Measurements from ENCODE around the gene SMURF1. TPM values are rescaled to one million over a fixed set of nuclear protein-coding genes. Genes with fewer than 3 reads are reported as not detected.
A peak's percentile ranks its signal among the peaks of the same experiment; 100 is the strongest.

The SMURF1 gene
- total RNA-seq, 6 experiments from 2014 or later = 8.8 to 14.1 (median 10.9) TPM

DNA sequence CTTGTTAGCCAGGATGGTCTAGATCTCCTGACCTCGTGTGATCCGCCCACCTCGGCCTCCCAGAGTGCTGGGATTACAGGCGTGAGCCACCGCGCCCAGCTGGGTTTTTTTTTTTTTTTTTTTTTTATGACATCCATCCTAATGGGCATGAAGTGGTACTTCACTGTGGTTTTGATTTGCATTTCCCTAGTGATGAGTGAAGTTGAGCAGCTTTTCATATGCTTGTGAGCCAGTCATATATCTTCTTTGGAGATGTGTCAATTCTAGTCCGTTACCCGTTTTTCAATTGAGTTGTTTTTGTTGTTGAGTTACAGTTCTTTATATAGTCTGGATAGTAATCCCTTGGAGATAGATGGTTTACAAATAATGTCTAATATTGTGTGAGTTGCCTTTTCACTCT is 127.7 kb downstream of the SMURF1 start:
- intact Hi-C loops (cut with DNase I) = no loop called here
- peaks cover 0 to 10% (median 4%) of the 10 kb centered on the region in 4 donors for H3K4me1 ChIP-seq
- DNase-seq (peak in 1 of 3 donors; percentile 1), ATAC-seq (no peak)
- H3K27me3 ChIP-seq = no peaks in the 10 kb centered on the region
- no peak overlapping the region for H3K27ac ChIP-seq
- 69% methylated on average over 3 of the region's 8 CpGs for WGBS (ENCODE audit: insufficient coverage, low coverage, low lambda C conversion rate, missing lambda C conversion rate)
- H3K9me3 ChIP-seq = no peaks in the 10 kb centered on the region
- no peak overlapping the region for H3K4me3 ChIP-seq
- H3K36me3 ChIP-seq = peaks cover 0 to 37% (median 21%) of the 10 kb centered on the region in 4 donors
- TF ChIP-seq, protein P1, sequence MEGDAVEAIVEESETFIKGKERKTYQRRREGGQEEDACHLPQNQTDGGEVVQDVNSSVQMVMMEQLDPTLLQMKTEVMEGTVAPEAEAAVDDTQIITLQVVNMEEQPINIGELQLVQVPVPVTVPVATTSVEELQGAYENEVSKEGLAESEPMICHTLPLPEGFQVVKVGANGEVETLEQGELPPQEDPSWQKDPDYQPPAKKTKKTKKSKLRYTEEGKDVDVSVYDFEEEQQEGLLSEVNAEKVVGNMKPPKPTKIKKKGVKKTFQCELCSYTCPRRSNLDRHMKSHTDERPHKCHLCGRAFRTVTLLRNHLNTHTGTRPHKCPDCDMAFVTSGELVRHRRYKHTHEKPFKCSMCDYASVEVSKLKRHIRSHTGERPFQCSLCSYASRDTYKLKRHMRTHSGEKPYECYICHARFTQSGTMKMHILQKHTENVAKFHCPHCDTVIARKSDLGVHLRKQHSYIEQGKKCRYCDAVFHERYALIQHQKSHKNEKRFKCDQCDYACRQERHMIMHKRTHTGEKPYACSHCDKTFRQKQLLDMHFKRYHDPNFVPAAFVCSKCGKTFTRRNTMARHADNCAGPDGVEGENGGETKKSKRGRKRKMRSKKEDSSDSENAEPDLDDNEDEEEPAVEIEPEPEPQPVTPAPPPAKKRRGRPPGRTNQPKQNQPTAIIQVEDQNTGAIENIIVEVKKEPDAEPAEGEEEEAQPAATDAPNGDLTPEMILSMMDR (IDR thresholded peaks at IDR 0.05) = no peak
- TF ChIP-seq POLR2A (IDR thresholded peaks at IDR 0.05) = no peak

DNA sequence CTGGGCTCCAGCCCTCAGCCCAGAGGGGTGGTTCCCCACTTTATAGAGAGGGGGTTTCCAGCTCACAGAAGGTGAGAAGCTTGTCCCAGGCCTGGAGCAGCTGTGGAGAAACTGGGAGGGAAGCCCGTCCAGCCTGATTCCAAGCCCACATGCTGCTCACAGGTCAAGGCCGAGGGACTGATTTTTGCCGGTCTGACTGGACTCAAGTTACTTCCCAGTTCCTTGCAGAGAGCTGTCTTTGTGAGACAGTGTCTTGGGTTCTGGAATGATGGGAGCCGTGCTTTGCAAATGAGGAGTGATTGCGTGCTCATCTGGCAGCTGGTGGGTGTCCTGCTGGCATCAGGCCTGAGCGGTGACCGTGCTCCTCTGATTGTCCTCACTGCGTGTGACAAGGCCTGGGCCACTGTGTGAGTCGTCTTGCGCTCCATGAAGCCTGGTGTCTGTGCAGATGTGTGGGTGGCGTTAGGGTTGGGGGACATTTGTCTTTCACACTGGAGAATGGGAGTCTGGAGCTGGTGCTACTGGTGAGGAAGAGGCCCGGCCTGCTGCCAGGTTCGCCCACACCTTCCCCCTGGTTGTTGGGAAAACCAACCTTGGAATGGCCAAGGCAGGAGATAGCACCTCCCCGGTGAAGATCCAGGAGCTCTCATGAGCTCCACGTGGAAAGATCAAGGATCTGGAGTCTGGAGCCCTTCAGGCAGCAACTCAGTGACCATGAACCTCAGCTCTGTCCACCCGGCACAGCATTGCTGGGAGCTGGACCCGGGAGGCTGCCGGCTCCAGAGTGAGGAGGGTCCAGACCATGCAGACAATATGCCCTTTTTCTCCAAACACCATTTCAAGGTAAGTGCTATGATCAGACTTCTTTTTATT is 129.6 kb downstream of the SMURF1 start:
- Histone ChIP-seq H3K9me3 (no peaks in the 10 kb centered on the region), H3K4me3 (no peak overlapping the region), H3K27ac (no peak overlapping the region), H3K27me3 (no peaks in the 10 kb centered on the region), H3K4me1 (peaks cover 0 to under 1% (median 0%) of the 10 kb centered on the region in 4 donors), H3K36me3 (peaks cover 0 to 54% (median 21%) of the 10 kb centered on the region in 4 donors)
- TF ChIP-seq POLR2A (IDR thresholded peaks at IDR 0.05) = no peak
- TF ChIP-seq, protein P1 (IDR thresholded peaks at IDR 0.05) = no peak
- intact Hi-C loops (cut with DNase I) = no loop called here
- ATAC-seq = peak in 2 of 4 donors; percentile 10 to 33
- DNase-seq = peak in 1 of 3 donors; percentile 31
- 97% methylated on average over 5 of the region's 18 CpGs for WGBS (ENCODE audit: insufficient coverage, low coverage, low lambda C conversion rate, missing lambda C conversion rate)

DNA sequence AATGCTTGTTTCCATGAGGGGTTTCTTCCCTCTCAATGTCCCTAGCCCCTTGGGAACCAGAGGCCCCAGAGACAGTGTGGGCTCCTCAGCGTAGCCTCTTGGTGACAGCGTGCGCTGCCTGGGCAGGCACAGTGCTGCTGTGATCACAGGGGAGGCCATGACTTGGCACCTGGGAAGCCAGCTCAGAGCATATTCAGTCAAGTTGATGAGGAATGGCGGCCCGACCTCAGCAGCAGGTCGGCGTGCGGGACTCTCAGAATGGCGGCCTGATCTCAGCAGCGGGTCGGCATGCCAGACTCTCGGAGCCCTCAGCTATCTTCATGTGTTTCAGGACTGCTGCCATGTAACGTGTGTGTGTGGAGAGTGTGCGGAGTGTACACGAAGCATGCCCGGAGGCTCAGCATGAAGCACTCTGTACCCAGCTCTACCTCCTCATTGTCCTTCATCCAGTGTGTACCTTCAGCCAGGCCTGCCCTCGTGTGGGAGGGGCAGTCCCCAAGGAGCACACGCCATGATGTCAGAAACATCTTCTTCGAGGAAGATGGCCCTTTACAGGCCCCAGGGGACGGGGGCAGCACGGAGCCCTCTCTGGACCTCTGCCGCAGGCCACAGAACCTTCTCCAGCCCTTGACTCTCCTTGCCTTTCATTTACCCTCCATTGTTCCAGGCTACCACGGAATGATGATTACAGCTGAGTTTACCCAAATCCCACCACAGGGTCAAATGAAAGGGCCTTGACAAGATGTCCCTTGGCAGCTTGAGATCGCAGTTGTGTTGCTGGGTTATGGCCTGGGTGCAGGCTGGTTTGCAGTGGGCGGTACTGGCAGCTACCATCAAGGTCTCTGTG is 130.4 kb downstream of the SMURF1 start:
- 99% methylated on average over 12 of the region's 25 CpGs for WGBS (ENCODE audit: insufficient coverage, low coverage, low lambda C conversion rate, missing lambda C conversion rate)
- no peak overlapping the region for H3K27ac ChIP-seq
- DNase-seq (peak in 1 of 3 donors; percentile 32), ATAC-seq (no peak)
- no peaks in the 10 kb centered on the region for H3K9me3 ChIP-seq
- no peaks in the 10 kb centered on the region for H3K4me1 ChIP-seq
- no peak overlapping the region for H3K4me3 ChIP-seq
- peaks cover 0 to 63% (median 25%) of the 10 kb centered on the region in 4 donors for H3K36me3 ChIP-seq
- intact Hi-C loops (cut with DNase I) = no loop called here
- H3K27me3 ChIP-seq = no peaks in the 10 kb centered on the region
- TF ChIP-seq POLR2A (IDR thresholded peaks at IDR 0.05) = no peak
- TF ChIP-seq, protein P1 (IDR thresholded peaks at IDR 0.05) = no peak

DNA sequence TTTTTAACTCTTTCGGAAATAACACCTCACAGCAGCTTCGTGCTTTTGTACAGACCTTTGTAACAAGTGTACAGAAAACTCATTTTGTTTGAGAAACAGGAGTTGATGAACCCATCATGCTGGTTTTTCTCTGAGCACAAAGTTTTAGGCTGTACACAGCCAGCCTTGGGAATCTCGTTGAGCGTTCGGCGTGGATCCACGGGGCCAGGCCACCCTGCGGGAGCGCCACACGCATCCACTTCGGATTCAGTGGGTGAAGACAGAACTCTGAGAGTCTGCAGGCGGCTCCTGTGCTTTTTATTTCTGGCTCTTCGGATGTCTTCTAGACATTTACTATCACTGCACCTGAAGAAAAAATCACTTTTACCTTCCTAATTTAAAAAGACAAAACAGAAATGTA is 131.2 kb downstream of the SMURF1 start:
- DNase-seq = peak in 1 of 3 donors; percentile 23
- H3K9me3 ChIP-seq = no peaks in the 10 kb centered on the region
- H3K4me1 ChIP-seq = no peaks in the 10 kb centered on the region
- no peaks in the 10 kb centered on the region for H3K27me3 ChIP-seq
- H3K27ac ChIP-seq = no peak overlapping the region
- TF ChIP-seq POLR2A (IDR thresholded peaks at IDR 0.05) = no peak
- TF ChIP-seq, protein P1 (IDR thresholded peaks at IDR 0.05) = no peak
- no peak for ATAC-seq
- intact Hi-C loops (cut with DNase I) = no loop called here
- 81% methylated on average over 8 of the region's 13 CpGs for WGBS (ENCODE audit: insufficient coverage, low coverage, low lambda C conversion rate, missing lambda C conversion rate)
- peaks cover 0 to 68% (median 29%) of the 10 kb centered on the region in 4 donors for H3K36me3 ChIP-seq
- H3K4me3 ChIP-seq = no peak overlapping the region
